MM.1S (cell line): ENCODE results near the gene DOK6.

Source experiments
- CTCF ChIP-seq: fragments of 300-600 bp; sonication (generic); IDR thresholded peaks from 2 replicates; pipeline ENCODE4 v1.5.1; 2016; ENCODE audit warnings: antibody characterized with exemption, low read length, mixed read lengths
- EZH2 ChIP-seq: fragments of 300-600 bp; sonication (generic); optimal IDR thresholded peaks from 2 replicates; pipeline ENCODE3; 2017; ENCODE audit warnings: low read depth, mild to moderate bottlenecking, antibody characterized with exemption, low read length, mixed read lengths

GRCh38 chr18:69574401-69574800 lies 173.7 kb downstream of the DOK6 start:
- TF ChIP-seq EZH2: no peak
- TF ChIP-seq CTCF: no peak
